ENCODE results near the gene SCOC.

GRCh38 chr4:140351093-140352075 is 22.1 kb upstream of the SCOC start:
- TF ChIP-seq CTCF (conservative IDR thresholded peaks at IDR 0.05; ENCODE audit: low read length) (no peak), EZH2phosphoT487 (IDR thresholded peaks at IDR 0.05; ENCODE audit: borderline replicate concordance, low read depth, low read length) (no peak)

All from OCI-LY7 (cell line).